GM12891 (cell line): Measurements from ENCODE around the gene CYP2F1.

Experiments used
- POLR2A ChIP-seq: IDR thresholded peaks from 2 replicates; pipeline ENCODE4 v1.6.1; 2011; ENCODE audit warnings: low read depth, low read length, control low read depth
- SPI1 ChIP-seq: IDR thresholded peaks from 2 replicates; pipeline ENCODE4 v1.6.1; 2011; ENCODE audit warnings: low read depth, low read length, control low read depth
- TAF1 ChIP-seq: IDR thresholded peaks from 2 replicates; pipeline ENCODE4 v1.6.1; 2011; ENCODE audit warnings: low read depth, low read length, control low read depth

DNA sequence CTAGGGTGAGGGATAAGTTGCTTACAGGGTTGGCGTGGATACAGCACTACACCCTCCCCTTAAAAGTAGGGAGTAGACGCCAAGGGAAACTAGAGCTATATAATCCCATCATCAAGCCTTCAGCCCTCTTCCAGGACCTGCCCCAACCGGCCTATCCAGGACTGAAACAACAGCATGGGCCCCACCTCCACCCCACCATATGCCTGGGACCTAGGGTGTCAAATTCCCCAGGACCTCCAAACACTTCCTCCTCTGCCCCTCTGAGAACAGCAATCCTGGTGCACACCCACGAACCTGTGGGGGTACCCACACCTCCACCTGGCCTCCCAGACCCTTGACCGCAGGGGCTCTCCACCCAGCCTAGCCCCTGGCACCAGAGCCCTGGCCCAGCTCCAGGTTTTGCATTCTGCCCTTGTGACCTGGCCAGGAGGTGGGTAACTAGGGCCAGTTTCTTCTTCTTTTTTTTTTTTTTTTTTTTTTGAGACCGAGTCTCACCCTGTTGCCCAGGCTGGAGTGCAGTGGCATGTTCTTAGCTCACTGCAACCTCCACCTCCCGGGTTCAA is 1.4 kb upstream of the CYP2F1 start:
- TF ChIP-seq POLR2A (no peak), TAF1 (no peak), SPI1 (no peak)
